GM12801 (cell line): Measurements from ENCODE around the gene TSHZ2.

ENCODE experiments used
- TF ChIP-seq, protein P1 (sequence below): IDR thresholded peaks from one replicate; pipeline ENCODE4 v1.5.1; 2011; ENCODE audit warnings: control low read depth; ENCODE audit not compliant: insufficient read length; ENCODE audit errors: extremely low read depth

TSHZ2 gene

DNA sequence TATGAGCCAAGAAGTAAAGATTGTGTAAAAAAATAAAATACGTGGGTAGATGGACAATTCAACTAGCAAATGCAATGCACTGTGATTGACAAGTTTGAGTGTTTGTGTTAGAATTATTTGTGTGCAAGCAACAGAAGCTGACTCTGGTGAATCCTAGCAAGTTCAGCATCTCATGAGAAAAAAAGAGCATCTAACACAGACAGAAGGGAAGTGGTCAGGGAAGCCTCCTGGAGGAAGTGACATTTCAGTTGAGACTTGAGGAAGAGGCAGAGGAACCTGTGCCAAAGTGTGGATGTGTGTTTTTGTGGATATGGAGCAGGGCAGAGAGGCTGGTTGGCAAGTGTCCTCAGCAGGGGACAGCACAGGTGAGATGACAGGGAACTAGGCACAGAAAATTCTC, 372.7 kb downstream of the TSHZ2 start:
- TF ChIP-seq, protein P1, sequence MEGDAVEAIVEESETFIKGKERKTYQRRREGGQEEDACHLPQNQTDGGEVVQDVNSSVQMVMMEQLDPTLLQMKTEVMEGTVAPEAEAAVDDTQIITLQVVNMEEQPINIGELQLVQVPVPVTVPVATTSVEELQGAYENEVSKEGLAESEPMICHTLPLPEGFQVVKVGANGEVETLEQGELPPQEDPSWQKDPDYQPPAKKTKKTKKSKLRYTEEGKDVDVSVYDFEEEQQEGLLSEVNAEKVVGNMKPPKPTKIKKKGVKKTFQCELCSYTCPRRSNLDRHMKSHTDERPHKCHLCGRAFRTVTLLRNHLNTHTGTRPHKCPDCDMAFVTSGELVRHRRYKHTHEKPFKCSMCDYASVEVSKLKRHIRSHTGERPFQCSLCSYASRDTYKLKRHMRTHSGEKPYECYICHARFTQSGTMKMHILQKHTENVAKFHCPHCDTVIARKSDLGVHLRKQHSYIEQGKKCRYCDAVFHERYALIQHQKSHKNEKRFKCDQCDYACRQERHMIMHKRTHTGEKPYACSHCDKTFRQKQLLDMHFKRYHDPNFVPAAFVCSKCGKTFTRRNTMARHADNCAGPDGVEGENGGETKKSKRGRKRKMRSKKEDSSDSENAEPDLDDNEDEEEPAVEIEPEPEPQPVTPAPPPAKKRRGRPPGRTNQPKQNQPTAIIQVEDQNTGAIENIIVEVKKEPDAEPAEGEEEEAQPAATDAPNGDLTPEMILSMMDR = no peak

DNA sequence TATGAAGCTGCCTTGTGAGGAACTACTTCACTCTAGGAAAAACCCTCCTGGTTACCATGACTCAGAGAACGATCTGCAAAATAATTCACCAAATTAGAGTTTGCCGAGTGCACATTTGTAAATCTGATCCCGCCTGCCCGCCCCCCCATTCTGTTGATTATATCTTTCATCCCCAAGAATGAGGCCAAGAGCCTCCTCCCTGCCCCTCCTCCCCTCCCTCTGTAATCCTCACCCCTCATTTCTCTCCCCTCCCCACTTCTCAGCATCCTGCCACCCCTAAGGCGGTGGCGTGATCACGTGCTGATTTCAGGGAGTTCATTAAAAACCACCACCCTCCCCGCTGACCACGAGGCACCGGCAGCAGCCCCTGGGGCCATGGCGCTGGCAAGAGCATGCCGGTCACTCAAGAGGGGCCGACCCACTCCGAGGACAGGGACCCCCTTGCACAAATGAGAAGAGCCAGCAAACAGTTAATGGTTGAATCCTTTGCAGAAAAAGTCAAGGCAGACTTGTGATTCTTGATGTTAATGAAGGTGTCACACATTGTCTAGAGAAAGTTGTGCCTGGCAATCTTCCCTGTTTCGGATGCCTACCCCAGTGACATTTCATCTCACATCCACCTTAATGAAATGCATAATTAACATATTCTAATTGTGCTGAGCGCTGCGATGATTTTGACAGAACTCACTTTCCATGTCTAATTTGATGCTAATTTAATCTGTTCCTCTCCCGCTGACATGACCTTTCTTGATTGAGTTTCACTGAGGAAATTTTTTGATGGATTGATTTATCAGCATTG, 373.6 kb downstream of the TSHZ2 start:
- TF ChIP-seq, protein P1 = no peak

DNA sequence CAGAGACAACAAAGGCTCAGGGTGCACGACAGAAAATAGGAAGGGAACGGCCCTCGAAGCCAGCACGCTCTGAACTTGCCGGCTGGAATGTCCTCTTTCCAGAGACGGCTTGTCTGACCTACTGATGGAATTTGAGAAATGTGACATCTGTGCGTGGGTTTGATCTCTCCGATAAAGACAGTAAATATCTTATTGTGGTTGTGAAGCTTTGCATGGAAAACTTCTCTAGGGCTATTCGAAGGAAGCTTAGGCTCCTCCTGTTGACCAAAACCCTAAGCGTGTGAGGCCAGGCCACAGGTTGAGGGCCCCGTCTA, 374.1 kb downstream of the TSHZ2 start:
- TF ChIP-seq, protein P1 = no peak

DNA sequence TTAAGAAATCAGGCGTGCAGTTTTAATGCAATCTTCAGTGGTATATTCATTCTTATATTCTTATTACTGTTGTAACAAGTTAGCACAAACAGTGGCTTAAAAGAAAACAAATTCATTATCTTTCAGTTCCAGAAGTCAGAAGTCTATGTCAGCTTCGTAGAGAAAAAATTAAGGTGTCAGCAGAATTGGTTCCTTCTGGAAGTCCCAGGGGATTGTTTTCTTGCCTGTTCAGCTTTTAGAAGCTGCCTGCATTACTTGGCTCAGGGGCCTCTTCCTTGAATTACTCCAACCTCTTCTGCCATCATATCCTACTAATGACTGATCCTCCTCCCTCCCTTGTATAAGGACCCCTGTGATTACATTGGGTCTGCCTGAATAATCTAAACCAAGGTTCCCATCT, 377.6 kb downstream of the TSHZ2 start:
- TF ChIP-seq, protein P1 = no peak

DNA sequence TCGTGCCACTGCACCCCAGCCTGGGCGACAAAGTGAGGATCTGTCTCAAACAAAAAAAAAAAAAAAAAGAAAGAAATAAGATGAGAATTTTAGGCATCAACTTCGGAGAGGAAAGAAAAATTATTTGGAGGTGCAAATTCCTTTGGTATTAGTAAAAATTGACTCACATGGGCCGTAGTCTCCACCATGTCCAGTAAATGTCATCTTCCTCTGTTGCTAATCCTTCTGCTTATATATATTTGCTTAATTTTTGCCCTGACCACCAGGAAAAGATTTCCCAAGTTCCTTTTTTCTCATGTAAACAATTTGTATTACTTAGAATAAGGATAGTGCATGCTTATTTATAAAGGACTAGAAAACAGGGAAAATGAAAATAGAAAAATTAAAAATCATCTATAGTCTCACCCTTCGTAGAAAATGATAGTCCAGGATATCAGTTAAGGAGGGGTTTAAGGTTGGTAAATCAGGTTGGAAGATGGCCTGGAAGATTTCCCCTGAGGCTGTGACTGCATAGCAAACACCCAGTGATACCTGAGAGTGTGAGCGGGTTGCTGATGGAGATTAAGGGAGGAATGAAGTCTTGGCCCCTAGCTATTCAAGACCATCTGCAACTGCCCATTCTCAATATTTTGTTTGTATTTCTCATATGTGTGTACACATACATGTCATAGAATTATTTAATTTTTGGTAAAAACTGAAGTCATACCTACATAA, 380.7 kb downstream of the TSHZ2 start:
- TF ChIP-seq, protein P1 = no peak

DNA sequence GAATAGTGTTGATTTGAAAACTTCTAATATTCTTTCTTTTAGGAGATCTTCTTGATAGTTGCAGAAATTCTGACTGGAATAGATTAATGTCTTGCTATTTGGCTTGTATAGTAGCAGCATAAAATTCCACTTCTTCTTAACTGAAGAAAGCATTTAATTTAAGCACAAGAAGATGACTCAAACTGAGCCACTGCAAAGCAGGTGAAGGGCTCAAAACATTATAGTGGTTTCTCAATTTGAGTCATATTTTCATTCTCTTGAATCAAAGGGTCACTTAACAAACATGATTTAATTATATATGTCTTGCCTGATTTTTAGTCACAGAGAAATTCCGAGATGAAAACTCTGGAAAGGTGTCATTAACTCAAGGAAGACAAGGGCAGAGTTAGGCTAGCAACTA, 382.2 kb downstream of the TSHZ2 start:
- TF ChIP-seq, protein P1 = no peak

DNA sequence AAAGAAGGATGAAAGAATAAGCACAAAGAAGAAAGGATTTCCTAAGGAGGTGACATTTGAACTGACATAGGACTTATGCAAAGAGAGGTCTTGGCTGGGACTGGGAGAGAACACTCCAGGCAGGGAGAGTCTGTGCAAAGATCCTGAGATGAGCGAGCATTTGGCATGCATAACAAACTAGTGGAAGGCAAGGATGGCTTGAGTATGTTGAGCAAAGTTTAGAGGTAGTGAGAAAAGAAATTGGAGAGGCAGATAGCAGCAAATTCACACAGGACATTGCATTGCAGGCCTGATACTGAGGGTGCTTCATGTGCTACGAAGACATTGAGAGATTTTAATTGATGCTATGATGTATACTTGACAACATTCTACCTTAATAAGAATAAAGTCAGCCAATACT, 383.6 kb downstream of the TSHZ2 start:
- TF ChIP-seq, protein P1 = no peak
